M059J (cell line): Measurements from ENCODE around the gene ECPAS. TPM values are rescaled to one million over a fixed set of nuclear protein-coding genes. Genes with fewer than 3 reads are reported as not detected.
"Not testable (repeated sequence)": the region's sequence is repeated elsewhere in the genome, so short reads cannot be mapped to it uniquely, and the experiment has no call there.

Experiments
- DNase-seq: peaks from one replicate; pipeline ENCODE4 v3.0.0-alpha.2; 2012; ENCODE audit warnings: low read depth
- total RNA-seq: library from RNA; depleted of rRNA; stranded (reverse); fragments of >200 nt; shearing (Covaris generic); gene quantifications from 2 replicates; pipeline ENCODE4 v1.2.3, GENCODE V29; 2014

Gene ECPAS
- total RNA-seq, 1 experiment from 2014 or later, result 63.3 TPM

DNA sequence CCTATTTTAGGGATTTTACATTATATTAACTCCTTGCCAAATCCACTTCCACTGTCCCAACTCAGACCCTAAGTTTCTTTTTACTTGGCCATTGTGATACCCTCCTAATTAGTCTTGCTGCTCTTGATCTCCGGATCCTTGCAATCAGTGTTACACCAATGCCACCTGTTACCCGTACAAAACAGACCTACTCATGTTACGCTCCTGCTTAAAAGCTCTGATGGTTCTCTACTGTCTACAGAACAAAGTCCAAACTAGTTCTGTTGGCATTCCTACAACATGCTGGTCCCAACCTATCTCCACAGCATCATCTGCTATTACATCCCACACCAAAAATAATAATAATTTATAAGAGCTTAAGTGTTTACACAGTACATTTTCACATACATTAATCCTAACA is 9.8 kb downstream of the ECPAS start:
- no peak for DNase-seq

DNA sequence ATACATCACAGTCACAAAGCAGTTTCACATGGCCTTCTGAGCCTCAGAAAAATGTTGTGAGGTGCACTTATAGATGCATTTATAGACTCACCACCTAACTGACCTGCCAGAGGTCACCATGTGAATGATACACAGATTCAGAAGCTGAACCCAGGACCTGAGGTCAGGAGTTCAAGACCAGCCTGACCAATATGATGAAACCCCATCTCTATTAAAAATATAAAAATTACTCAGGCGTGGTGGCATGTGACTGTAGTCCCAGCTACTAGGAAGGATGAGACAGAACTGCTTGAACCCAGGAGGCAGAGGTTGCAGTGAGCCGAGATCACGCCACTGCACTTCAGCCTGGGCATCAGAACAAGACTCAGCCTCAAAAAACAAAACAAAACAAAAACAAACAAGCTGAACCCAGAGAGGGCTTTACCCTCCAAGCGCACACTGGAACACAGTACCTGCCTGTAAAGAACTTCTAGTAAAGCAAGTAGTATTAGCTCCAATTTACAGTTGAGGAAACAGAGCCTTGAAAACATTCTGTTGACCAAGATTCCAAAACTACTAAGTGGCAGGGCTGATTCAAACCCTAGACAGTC is 16.3 kb downstream of the ECPAS start:
- DNase-seq, result no peak

DNA sequence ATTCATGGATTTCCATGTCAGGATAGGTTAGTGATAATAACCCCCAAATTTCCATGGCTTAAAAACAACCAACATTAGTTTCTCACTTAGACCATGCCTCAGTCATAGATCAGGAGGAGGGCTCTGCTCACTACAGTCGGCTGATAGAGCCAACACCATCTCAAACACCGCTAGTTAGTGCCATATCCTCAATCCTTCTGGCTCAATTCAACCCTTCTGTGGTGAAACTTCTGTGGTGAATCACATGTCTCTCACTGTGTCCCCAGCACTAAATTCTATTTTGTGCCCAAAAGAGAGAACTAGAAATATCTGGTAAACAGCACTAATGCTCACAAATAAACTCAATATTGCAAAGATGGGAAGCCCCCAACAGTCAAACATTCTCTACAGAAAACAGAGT is 21.1 kb downstream of the ECPAS start:
- DNase-seq, result no peak

DNA sequence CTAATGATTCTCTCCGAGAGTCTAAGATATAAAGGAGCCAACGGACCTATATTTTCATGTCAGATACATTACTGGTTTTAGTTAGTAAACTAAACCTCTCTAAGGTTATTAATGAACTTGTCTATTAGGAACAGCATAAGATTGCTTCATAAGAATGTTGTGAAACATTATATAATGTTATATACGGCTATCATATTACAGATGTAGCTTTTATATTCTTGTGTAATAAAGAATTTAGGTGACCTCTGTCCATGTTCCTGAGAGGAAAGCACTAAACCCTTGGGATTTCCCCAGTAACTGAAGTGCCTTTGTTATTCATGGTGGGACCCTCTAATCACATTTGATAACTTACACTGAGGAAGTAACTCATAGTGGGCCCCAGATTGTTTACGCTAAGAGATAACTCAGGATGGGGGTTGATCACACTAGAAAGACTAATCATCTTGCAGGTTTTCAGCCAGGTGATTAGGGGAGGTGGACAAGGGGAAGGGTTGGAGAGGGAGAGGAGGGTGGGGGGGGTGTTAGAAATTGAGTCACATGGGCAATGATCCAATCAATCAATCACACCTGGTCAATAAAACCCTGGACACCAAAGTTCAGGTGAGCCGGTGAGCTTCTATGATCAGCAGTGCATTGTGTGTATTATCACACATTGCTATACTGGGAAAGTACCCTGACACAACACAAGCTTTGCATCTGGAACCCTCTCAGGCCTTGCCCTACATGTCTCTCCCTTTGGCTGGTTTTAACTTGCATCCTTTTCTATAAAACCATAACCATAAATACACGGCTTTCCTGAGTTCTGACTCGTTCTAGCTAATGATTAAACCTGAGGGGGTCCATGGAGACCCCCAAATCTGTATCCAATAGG is 25.8 kb downstream of the ECPAS start:
- no peak for DNase-seq

DNA sequence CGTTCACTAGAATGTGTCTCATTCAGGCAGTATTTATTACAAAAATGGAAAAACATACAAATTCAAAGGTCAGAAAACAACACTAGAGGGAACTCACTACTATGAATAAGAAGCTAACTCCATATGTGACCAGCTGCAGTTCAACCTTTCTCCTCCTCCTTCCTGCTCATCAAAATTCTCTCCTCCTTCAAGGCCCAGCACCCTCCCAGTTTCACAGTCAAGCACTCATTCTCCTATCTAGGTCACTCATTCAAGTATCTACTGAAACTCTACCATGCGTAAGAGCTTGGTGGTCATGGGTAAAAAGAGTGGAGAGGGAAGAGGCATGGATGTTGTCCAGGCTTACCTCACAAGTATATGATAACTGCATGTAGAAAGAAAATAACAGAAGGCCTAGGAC is 27.7 kb downstream of the ECPAS start:
- DNase-seq, result no peak

DNA sequence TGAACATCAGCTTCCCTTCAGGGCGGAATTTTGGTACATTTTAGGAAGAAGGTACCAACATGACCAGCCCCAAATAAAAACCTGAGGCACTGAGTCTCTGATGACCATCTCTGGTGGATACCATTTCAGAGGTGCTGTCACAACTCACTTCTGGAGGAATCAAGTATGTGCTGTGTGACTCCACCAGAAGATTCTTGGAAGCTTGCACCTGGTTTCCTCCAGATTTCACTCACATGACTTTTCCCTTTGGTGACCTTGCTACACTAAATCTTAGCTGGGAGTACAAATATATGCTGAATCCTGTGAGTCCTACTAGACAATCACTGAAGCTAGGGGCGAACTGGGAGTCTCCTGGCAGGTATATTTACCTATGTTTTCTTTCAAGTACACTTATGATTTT is 28.5 kb downstream of the ECPAS start:
- DNase-seq, result no peak

DNA sequence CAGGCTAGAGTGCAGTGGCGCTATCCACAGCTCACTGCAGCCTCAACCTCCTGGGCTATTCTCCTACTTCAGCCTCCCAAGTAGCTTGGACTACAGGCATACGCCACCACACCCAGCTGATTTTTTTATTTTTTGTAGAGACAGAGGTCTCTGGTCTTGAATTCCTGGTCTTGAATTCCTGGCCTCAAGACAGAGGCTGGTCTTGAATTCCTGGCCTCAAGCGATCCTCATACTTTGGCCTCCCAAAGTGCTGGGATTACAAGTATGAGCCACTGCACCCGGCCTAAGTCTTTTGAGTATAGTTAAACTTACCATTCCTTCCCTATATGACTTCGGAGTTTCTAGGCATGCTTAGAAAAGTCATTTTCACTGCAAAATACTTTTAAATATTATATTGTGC is 29.4 kb downstream of the ECPAS start:
- DNase-seq, result no peak

DNA sequence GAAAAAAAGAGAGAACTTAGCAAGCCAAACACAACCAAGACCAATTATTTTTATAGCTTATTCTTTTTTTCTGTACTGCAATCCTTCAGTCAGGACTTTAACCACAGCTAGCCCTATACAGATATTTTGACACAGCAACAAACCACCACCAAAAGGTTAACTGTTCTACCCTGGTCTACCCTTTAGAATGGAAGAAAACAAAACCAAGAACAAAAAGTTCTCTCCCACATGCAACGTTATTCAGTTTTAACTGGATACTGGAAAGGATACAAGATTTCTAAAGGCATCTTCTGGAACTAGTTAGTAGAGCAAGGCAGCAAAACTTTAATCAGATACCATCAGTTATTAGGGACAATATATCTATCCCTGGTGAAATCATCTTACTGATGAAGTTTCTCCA is 32.6 kb downstream of the ECPAS start:
- no peak for DNase-seq

DNA sequence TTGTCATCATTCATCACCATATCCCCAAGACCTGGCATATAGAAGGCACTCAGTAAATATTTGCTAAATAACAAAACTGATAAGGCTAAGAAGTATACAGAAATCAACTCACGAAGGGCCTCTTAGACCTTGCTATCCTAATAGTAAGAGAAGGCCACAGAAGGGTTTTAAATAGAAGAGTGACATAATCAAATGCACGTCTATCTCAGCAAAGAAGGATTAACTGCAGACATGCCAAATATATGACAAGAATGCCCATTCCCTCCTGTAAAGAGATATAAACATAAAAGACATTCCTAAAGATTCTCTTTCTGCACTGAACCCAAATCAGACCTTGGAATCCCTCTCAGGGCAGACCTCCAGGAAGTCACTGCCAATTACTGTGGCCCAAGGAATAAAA is 34.1 kb downstream of the ECPAS start:
- DNase-seq, result no peak

DNA sequence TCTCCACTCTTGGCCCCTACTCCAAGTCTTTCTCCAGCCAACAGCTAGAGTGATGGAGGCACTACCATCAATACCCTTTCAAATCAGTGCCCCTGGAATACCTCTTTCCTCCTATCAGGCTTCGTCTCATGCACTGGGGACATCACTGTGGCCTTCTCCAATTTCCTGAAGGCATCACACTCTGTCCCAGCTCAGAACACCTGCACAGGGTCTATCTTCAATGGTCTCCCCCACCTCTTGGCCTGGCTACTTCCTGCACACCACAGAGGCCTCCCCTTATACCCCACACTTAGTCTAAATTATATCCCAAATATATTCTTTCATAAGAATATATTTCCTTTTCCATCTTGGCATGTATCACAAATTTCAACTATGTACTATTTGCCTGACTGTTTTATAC is 34.5 kb downstream of the ECPAS start:
- no peak for DNase-seq

DNA sequence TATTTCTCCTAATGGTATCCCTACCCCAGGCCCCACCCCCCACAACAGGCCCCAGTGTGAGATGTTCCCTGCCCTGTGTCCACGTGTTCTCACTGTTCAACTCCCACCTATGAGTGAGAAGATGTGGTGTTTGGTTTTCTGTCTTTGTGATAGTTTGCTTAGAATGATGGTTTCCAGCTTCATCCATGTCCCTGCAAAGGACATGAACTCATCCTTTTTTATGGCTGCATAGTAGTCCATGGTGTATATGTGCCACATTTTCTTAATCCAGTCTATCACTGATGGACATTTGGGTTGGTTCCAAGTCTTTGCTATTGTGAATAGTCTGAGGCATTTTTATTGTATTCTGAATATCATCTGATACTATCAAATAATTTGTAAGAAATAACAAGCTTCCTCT is 38.4 kb downstream of the ECPAS start:
- not testable (repeated sequence) for DNase-seq

DNA sequence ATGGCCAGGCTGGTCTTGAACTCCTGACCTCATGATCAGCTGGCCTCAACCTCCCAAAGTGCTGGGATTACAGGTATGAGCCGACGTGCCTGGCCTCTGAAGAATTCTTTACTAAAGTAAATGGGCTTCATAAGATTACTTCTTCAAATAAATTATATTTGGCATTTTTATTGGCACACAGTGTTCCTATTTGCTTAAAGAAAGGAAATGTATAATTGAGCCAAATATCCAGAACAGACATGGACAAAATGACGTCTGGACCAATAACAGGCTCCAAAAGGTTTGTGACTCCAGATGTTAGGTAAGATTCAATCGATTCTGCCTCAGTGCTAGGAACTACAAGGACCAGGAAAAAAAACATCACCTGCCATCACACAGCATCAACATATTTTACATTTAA is 40.7 kb downstream of the ECPAS start:
- DNase-seq, result no peak

DNA sequence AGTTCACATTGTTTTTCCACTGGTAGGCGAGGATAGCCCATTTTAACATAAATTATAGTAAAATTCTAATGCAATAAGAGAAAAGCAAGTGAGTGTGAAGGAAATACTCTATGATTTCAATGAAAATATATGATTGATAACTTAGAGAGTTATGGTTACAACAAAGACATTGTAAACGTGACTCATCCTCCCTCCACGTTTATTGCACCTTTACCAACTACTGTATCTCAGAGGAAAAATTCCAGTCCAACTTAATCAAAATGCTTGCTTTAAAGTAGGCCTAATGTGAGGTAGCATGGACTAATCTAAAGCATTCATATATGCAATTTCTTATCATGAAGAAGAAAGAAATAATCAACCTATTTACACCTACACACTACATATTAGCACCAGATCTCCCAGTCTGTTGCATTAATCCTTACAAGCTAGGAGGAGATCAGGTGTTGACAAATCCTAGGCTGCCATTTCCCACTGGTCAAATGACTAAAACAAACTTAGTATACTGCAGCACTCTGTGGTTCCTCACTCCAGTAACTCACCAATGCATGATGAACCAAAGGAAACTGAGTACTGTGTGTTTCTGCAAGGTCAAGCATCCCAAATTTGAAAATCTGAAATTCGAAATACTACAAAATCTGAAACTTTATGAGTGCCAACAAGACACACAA is 41.7 kb downstream of the ECPAS start:
- no peak for DNase-seq

DNA sequence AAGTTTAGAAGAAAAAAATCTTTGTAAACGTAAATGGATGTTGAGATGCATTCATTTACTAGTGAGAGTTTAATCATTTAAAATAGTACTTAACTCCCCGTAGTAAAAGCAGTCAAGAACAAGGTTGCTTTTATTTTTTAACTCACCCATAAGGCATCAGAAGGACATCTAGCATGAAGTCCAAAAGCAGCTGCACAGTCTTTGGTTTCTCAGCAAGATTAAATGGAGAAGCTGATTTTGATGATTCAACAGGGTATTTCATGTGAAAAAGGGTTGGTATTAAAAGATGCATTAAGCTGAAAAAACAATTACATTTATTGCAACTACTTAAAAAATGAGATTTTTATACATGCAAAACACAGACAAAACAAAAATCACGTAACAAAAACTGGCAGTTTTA is 44.0 kb downstream of the ECPAS start:
- DNase-seq, result no peak

DNA sequence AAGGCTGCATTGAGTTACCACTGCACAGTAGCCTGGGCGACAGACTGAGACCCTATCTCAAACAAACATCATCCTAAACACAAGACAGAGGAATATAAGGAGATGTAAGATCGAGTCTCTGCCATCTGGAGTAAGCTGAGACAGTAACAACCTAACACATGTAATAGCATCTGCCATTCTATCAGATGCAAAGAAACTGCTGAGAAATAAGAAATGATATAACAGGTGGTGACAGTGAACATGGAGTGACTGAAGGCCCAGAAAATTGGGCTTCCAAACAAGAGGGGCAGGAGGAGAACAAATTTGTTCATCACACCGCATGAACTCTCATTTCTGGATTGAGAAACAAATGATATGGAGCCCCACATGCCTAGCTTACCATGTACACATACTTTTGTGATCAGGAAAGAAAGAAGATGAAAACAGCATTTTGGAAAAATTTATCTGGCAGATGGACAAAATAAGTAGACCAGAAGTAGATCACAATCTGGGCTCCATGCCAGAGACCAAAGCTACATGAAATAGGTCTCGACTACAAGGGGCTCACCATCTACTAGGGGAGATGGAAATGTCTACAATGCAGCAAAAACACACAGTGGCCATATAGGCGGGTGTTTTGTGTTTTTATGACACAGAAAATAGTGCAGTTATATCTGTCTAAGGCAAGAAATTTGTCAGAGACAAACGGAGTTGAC is 45.5 kb downstream of the ECPAS start:
- peak; percentile 24 for DNase-seq

DNA sequence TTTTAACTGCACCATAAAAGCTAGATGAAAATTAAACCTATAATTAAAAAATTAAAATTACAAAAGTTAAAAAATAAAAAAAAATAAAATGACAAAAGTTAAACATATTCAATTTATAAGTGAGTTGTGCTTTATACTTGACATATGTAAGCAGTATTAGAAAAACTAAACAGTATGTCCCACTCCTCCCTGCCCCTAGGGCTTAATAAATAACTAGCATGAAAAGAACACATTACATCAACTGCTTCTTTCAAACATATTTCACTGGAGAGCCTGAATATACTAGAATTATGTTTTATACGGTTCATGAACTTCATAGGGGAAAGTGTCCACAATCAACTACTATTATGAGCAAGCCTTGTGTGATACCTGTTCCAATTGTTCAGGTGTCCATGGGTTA is 47.6 kb downstream of the ECPAS start:
- no peak for DNase-seq

DNA sequence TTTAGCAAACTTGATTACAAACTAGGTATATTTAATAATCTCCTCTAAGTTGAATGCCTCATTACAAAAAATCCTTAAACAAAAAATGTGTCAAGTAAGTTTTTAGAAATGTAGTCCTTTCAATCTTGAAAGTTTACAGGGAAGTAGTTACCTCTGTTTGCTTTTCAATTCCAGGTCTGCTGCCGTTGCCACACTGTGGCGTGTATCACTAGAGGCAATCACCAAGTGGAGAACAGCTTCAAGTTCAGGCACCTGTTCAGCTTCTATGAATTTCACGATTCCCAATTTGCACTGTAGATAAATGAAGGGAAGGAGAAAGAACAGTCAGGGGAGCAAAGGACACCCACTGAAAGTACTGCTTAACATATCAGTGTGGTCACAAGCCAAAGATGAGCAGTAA is 51.1 kb downstream of the ECPAS start:
- DNase-seq, result no peak

DNA sequence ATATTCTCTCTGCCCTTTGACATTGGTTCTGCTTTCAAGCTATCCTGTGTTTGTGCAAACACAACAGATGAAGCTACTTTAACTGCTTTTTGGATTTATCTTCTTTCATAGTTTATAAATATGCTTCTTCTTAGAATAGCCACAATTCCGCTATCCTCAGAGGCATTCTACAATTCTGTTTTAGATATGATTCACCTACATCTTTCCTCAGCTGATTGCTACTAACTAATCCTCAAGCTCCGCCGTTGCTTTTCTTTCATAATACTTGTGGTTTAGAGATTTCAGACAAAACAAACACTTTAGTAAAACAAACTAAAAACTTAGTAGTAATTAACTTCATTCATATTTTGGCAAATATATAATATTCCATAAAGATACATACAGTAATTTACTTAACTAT is 52.5 kb downstream of the ECPAS start:
- DNase-seq, result no peak

DNA sequence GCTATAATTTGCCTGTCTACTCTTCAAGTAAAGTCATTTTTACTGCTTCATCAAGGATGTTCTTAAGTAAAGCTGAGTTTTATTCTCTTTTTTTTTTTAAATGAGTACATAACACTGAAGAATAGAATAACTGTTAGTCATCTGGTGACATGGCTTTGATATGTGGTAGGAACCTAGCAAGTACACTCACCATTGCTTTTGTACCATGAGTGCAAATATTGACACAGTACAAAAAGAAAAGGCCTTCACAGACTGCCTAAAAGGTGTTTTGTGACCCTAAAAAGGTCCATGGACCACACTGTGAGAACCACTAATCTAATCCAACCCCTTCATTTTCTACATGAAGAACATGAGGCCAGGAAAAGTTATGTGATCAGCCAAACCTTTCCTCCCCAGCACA is 55.0 kb downstream of the ECPAS start:
- DNase-seq, result peak; percentile 29

DNA sequence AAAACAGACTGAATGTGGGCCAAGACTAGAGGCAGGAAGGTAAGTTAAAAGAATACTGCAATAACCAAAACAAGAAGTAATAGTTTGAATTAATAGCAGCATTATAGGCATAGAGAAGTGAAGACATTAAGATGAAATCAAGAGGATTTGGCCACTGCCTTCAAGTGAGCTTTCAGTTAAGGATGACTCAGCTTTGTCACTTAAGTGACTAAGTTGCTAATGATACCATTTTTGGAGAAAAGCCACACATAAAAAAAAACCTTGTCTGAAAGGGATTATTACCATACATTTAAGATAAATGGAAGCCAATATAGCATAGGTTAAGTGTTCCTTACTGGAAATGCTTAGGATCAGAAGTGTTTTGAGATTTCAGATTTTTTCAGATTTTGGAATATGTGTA is 57.0 kb downstream of the ECPAS start:
- peak; percentile 81 for DNase-seq

DNA sequence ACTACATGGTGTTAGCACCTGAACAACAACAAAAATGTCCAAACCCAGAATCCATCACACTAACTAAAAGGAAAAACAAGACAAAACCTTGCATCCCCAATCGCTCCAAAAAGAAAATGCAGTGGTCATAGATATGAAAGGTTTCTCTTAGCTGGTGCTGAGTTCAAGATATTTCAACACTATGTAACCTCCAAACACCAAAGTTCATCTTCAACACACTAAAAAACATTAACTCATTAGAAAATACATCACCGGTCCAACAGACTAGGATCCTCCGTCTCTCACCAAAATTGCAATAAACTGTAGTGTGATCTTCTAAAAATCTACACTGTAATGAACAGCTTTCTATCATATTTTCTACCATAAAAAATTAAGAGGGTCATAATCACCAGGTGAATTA is 60.8 kb downstream of the ECPAS start:
- no peak for DNase-seq

DNA sequence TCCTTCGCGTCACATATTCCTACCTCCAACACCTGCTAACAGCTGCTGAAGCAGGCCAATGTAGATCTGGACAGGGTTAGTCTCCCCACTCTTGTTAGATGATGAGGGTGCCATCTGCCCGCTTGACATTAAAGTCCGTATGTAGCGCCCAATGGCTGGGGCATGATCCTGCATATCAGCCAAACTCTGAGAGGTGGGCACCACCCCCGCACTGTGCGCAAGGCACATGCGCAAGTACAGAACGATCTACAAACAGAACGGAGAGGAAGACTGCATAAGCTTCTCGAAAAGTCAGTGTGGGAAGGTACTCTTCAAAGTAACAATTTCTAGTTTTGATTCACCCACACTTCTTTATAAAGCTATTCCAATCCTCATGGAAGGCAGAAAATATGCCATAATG is 69.8 kb downstream of the ECPAS start:
- DNase-seq, result no peak

DNA sequence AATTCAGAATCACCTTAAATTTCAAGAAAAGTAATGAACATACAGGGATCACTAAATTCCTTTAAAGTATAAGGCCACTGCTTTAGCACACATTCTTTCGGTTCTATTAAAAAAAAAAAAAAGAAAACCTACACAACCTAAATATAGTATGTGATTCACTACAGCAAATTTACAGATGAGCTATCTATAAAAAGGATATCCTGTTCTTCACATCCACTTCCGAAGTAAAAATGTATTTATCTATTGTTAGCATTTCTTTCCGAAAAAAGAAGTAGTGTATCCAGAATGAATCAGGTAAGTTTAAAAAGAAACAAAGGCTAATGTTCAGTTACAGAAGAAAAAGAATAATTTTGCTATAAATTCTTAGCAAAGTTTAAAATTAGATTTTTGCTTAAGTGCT is 70.2 kb downstream of the ECPAS start:
- DNase-seq, result no peak
